Bronchial epithelial cell (primary cell): ENCODE results near the gene FAM221B. TPM values are rescaled to one million over a fixed set of nuclear protein-coding genes. Genes with fewer than 3 reads are reported as not detected.

Experiments used
- DNase-seq: peaks from one replicate; pipeline ENCODE4 v3.0.0-alpha.2; 2010; ENCODE audit warnings: low read depth
- FAIRE-seq: peaks from 2 replicates; lab custom pipeline; 2011; peaks lifted over from hg19 to GRCh38; lab: Jason Lieb, UNC
- H3K27me3 ChIP-seq: 2 replicates; pipeline ENCODE4 v1.5.1; 2011; ENCODE audit warnings: low read length; ENCODE audit not compliant: control insufficient read depth, insufficient read depth
- H3K36me3 ChIP-seq: 2 replicates; pipeline ENCODE4 v1.5.1; 2011; ENCODE audit warnings: low read length; ENCODE audit not compliant: control insufficient read depth, insufficient read depth
- H3K4me3 ChIP-seq: 2 replicates; pipeline ENCODE4 v1.5.1; 2011; ENCODE audit warnings: mild to moderate bottlenecking, low read depth, low read length, control low read depth
- CTCF ChIP-seq: IDR thresholded peaks from 2 replicates; pipeline ENCODE4 v1.5.1; 2011; ENCODE audit warnings: mild to moderate bottlenecking, moderate library complexity, low read length, control low read depth, inconsistent platforms; ENCODE audit not compliant: insufficient read depth, severe bottlenecking
- total RNA-seq: library from RNA; depleted of rRNA; stranded (reverse); fragments of >200 nt; gene quantifications from 2 replicates; pipeline ENCODE4 v1.2.1, GENCODE V29; 2014

FAM221B gene
- total RNA-seq, 1 donor from 2014 or later: not detected

DNA sequence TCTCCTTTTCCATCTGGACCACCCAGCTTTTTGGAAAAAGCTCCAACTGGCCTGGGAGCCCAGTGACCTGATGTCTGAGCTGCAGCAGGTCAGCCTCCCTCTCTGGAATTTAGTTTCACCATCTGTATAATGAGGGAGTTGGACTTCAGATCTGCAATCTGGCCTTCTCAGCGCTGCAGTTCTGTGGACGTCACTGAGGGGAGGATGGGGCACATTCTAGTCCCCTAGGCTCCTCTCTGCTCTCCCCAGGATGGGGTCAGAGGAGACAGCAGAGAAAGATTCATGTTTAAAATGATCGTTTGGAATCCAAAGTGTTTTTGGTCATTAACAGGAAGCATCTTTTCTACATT, 31.4 kb upstream of the FAM221B start:
- H3K36me3 ChIP-seq: no peaks in the 10 kb centered on the region
- no peak overlapping the region for H3K4me3 ChIP-seq
- H3K27me3 ChIP-seq: peaks cover 14% of the 10 kb centered on the region
- TF ChIP-seq CTCF: no peak
- FAIRE-seq (no peak), DNase-seq (no peak)

DNA sequence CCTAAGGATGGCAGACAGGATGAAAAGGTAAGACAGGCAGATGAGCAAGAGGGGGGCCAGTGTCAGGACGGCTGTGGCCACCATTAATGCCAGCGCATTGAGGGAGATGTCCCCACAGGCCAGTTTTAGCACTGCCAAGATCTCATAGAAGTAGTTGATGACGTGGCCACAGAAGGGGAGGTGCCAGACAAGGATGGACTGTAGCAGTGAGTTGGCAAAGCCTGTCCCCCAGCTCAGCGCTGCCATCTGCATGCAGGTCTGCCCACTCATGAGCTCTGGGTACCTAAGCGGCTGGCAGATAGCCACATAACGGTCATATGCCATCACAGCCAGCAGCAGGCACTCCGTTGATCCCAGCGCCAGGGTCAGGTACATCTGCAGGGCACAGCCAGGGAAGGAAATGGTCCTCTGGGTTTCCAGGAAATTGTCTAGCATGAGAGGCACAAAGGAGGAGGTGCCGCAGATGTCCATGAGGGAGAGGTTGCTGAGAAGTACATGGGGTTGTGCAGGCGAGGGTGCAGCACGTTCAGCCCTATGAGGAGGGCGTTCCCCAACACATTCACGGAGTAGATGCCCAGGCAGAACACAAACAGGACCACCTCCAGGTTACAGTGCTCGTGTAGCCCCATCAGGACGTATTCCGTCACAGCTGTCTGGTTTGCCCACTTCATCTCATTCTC, 30.9 kb upstream of the FAM221B start:
- Histone ChIP-seq H3K36me3 (no peaks in the 10 kb centered on the region), H3K27me3 (peaks cover 14% of the 10 kb centered on the region), H3K4me3 (no peak overlapping the region)
- TF ChIP-seq CTCF: no peak
- peak; percentile 33 for DNase-seq
- FAIRE-seq: peak; percentile 92

DNA sequence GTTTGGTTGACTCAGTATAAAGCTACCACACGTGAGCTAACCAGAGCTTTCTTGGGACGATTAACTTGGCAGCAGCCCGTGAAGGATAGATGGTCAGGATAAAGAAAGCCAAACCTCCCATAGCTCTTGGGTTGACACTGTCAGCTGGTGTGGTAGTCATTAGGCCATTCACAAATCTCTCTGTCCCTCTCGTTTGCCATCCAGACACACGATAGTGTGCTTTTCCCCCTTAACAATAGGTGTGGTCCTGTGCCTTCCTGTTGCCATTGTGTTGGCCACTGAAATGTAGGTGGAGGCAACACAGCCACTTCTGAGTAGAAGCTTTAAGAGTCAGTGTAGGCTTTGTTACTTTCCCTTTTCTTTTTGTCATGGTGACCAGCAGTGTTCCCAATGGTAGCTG, 29.9 kb upstream of the FAM221B start:
- no peaks in the 10 kb centered on the region for H3K36me3 ChIP-seq
- TF ChIP-seq CTCF: no peak
- H3K27me3 ChIP-seq: peaks cover 12% of the 10 kb centered on the region
- DNase-seq: no peak
- no peak overlapping the region for H3K4me3 ChIP-seq
- peak; percentile 73 for FAIRE-seq

GRCh38 chr9:35856882-35857281, 28.4 kb upstream of the FAM221B start:
- Histone ChIP-seq H3K4me3 (no peak overlapping the region), H3K36me3 (no peaks in the 10 kb centered on the region), H3K27me3 (peaks cover 13% of the 10 kb centered on the region)
- TF ChIP-seq CTCF: no peak
- DNase-seq (no peak), FAIRE-seq (peak; percentile 91)

GRCh38 chr9:35856206-35856605, 27.7 kb upstream of the FAM221B start:
- no peak for FAIRE-seq
- no peak for TF ChIP-seq CTCF
- peaks cover 10% of the 10 kb centered on the region for H3K27me3 ChIP-seq
- no peak for DNase-seq
- no peaks in the 10 kb centered on the region for H3K36me3 ChIP-seq
- no peak overlapping the region for H3K4me3 ChIP-seq
